Kidney (tissue), 14 donors: ENCODE results near the gene HAPSTR1. TPM values are rescaled to one million over a fixed set of nuclear protein-coding genes. Genes with fewer than 3 reads are reported as not detected.

Source experiments
- DNase-seq, 5 donors: peaks; one replicate each; pipeline ENCODE4 v3.0.0-alpha.2; 2013 to 2020
- FAIRE-seq: peaks from 2 replicates; lab custom pipeline; 2012; peaks lifted over from hg19 to GRCh38; lab: Jason Lieb, UNC
- H3K27ac ChIP-seq, 2 donors: one replicate each; pipeline ENCODE4 v1.7.0; 2013; ENCODE audit warnings: low read depth in 2 of 2, low read length in 2 of 2, inconsistent platforms in 1 of 2
- H3K27me3 ChIP-seq: one replicate; pipeline ENCODE4 v1.7.1; 2013; ENCODE audit warnings: low read length, inconsistent platforms; ENCODE audit not compliant: control insufficient read depth, insufficient read depth
- H3K36me3 ChIP-seq, 3 donors: one replicate each; pipeline versions ENCODE4 v1.7.0 to v1.7.1; 2013; ENCODE audit warnings: low read length in 3 of 3, control low read depth in 1 of 3, inconsistent platforms in 1 of 3; ENCODE audit not compliant: insufficient read depth in 3 of 3, control insufficient read depth in 2 of 3
- H3K4me1 ChIP-seq, 3 donors: one replicate each; pipeline versions ENCODE4 v1.7.0 to v1.7.1; 2013; ENCODE audit warnings: low read length in 3 of 3, inconsistent platforms in 1 of 3, low read depth in 1 of 3; ENCODE audit not compliant: control insufficient read depth in 2 of 3, insufficient read depth in 2 of 3
- H3K4me3 ChIP-seq, 3 donors: one replicate each; pipeline versions ENCODE4 v1.7.0 to v1.8.1; 2013; ENCODE audit warnings: low read length in 3 of 3, control low read depth in 1 of 3, inconsistent platforms in 1 of 3
- H3K9ac ChIP-seq, 3 donors: one replicate each; pipeline versions ENCODE4 v1.7.0 to v1.7.1; 2013; ENCODE audit warnings: low read length in 3 of 3, control low read depth in 1 of 3, inconsistent platforms in 1 of 3
- H3K9me3 ChIP-seq, 3 donors: one replicate each; pipeline versions ENCODE4 v1.7.0 to v1.7.1; 2013; ENCODE audit warnings: low read length in 3 of 3, control low read depth in 1 of 3, inconsistent platforms in 1 of 3; ENCODE audit not compliant: control insufficient read depth in 2 of 3, insufficient read depth in 1 of 3
- intact Hi-C: fragments of 100-400 bp; cut with DNase I; formaldehyde crosslinking; loops from one replicate; pipeline ENCODE4 v1.11.1; 2022
- polyA plus RNA-seq: library from polyadenylated mRNA; stranded (reverse); fragments of 350-450 nt; fragmentation: Illumina TruSeq; extraction: RNeasy Lipid Tissue Mini Kit (QIAGEN cat#74804); gene quantifications from one replicate; pipeline ENCODE4 v1.2.3, GENCODE V29; 2014; ENCODE audit warnings: low read depth, low replicate concordance; ENCODE audit not compliant: insufficient read depth
- total RNA-seq: library from RNA; stranded (reverse); fragmentation: NEBNext Ultra II Directional; extraction: Animal tissue kit (Norgen Biotek cat#: 25700); gene quantifications from one replicate; pipeline ENCODE4 v1.2.1, GENCODE V29; 2021
- TF ChIP-seq, protein P1 (sequence below): IDR thresholded peaks from 3 replicates; pipeline ENCODE4 v1.5.1; 2012; ENCODE audit warnings: mild to moderate bottlenecking, moderate library complexity, borderline replicate concordance; ENCODE audit not compliant: insufficient read depth; ENCODE audit errors: extremely low read depth
- donor health status: control.
- donor health status: control.
- donor health status: control.
- donor health status: control.
- donor health status: control.
- donor health status: DM: yes; HTN: yes; CAD: no.
- donor health status: Normal renal cell carcinoma (clear cell type).

The HAPSTR1 gene
- total and polyA plus RNA-seq, 2 donors from 2014 or later: 14.7 to 77.0 TPM

DNA sequence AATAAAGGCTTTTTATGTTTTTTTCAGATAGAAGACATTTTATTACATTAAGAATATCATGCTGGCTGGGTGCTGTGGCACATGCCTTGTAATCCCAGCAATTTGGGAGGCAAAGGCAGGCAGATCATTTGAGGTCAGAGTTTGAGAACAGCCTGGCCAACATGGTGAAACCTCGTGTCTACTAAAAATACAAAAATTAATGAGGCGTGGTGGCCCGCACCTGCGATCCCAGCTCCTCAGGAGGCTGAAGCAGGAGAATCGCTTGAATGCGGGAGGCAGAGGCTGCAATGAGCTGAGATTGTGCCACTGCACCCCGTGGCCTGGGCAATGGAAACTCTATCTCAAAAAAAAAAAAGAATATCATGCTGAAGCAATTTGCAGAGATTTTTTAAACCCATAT is 29.1 kb upstream of the HAPSTR1 start:
- H3K27ac ChIP-seq: no peak overlapping the region
- no peak for DNase-seq
- FAIRE-seq: no peak
- intact Hi-C loops: no loop called here
- no peaks in the 10 kb centered on the region for H3K4me1 ChIP-seq
- no peaks in the 10 kb centered on the region for H3K36me3 ChIP-seq
- TF ChIP-seq, protein P1, sequence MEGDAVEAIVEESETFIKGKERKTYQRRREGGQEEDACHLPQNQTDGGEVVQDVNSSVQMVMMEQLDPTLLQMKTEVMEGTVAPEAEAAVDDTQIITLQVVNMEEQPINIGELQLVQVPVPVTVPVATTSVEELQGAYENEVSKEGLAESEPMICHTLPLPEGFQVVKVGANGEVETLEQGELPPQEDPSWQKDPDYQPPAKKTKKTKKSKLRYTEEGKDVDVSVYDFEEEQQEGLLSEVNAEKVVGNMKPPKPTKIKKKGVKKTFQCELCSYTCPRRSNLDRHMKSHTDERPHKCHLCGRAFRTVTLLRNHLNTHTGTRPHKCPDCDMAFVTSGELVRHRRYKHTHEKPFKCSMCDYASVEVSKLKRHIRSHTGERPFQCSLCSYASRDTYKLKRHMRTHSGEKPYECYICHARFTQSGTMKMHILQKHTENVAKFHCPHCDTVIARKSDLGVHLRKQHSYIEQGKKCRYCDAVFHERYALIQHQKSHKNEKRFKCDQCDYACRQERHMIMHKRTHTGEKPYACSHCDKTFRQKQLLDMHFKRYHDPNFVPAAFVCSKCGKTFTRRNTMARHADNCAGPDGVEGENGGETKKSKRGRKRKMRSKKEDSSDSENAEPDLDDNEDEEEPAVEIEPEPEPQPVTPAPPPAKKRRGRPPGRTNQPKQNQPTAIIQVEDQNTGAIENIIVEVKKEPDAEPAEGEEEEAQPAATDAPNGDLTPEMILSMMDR: no peak
- H3K9ac ChIP-seq: no peak overlapping the region
- no peak overlapping the region for H3K4me3 ChIP-seq
- H3K9me3 ChIP-seq: no peaks in the 10 kb centered on the region
- H3K27me3 ChIP-seq: no peaks in the 10 kb centered on the region

GRCh38 chr16:9065077-9065476 is 26.4 kb upstream of the HAPSTR1 start:
- FAIRE-seq: no peak

GRCh38 chr16:9068886-9069285 is 22.6 kb upstream of the HAPSTR1 start:
- TF ChIP-seq, protein P1: no peak
- no peak overlapping the region for H3K9ac ChIP-seq
- no peak for FAIRE-seq
- no peak for DNase-seq
- no peaks in the 10 kb centered on the region for H3K27me3 ChIP-seq
- no peak overlapping the region for H3K27ac ChIP-seq
- no peaks in the 10 kb centered on the region for H3K9me3 ChIP-seq
- H3K4me3 ChIP-seq: no peak overlapping the region
- intact Hi-C loops: no loop called here
- no peaks in the 10 kb centered on the region for H3K36me3 ChIP-seq
- no peaks in the 10 kb centered on the region for H3K4me1 ChIP-seq

More at GRCh38 chr16:9065077-9065476, 26.4 kb upstream of the HAPSTR1 start:
- TF ChIP-seq, protein P1: no peak
- no peak overlapping the region for H3K9ac ChIP-seq
- no peaks in the 10 kb centered on the region for H3K36me3 ChIP-seq
- intact Hi-C loops: no loop called here
- no peak overlapping the region for H3K27ac ChIP-seq
- no peaks in the 10 kb centered on the region for H3K4me1 ChIP-seq
- H3K9me3 ChIP-seq: no peaks in the 10 kb centered on the region
- no peak for DNase-seq
- no peak overlapping the region for H3K4me3 ChIP-seq
- no peaks in the 10 kb centered on the region for H3K27me3 ChIP-seq

DNA sequence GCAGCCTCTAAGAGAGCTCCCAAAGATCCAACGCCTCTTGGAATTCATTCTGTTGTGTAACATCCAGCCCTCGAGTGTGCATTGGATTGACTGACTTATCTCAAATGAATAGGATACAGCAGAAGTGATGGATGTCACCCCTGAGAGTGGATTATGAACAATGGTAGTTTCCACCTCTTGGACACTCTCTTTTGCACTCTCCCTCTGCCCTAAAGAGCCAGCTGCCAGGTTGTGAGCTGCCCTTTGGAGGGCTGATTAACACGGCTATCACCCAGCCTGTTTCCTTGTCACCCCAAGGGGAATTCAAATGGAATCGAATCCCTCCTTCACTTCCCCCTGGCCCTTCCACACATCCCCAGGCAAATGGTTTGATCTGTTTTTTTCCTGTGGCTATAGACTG is 21.2 kb upstream of the HAPSTR1 start:
- FAIRE-seq: no peak
- Histone ChIP-seq H3K4me1 (no peaks in the 10 kb centered on the region), H3K36me3 (no peaks in the 10 kb centered on the region), H3K27ac (no peak overlapping the region), H3K9me3 (no peaks in the 10 kb centered on the region), H3K9ac (no peak overlapping the region), H3K27me3 (no peaks in the 10 kb centered on the region), H3K4me3 (no peak overlapping the region)
- intact Hi-C loops: no loop called here
- TF ChIP-seq, protein P1: no peak
- DNase-seq: peak in 1 of 5 donors; percentile 9
